WTC11 (cell line): ENCODE data around the gene CHKA.

Experiments used
- CBFB ChIP-seq: sonication (generic); formaldehyde crosslinking; IDR thresholded peaks from 2 replicates; pipeline ENCODE4 v1.8.1; 2022; ENCODE audit warnings: mild to moderate bottlenecking, low read depth, missing genetic modification reagents
- CTCF ChIP-seq: fragments of 200-600 bp; IDR thresholded peaks from 2 replicates; pipeline ENCODE4 v1.8.0; 2022; ENCODE audit warnings: antibody characterized with exemption
- JUN ChIP-seq: sonication (generic); formaldehyde crosslinking; IDR thresholded peaks from 2 replicates; pipeline ENCODE4 v1.8.0; 2023; ENCODE audit warnings: mild to moderate bottlenecking, missing genetic modification reagents
- MAX ChIP-seq: sonication (generic); formaldehyde crosslinking; IDR thresholded peaks from 2 replicates; pipeline ENCODE4 v1.8.0; 2022; ENCODE audit warnings: mild to moderate bottlenecking, missing genetic modification reagents
- NFE2L1 ChIP-seq: sonication (generic); formaldehyde crosslinking; IDR thresholded peaks from 2 replicates; pipeline ENCODE4 v1.8.1; 2023; ENCODE audit warnings: missing genetic modification reagents
- NFYB ChIP-seq: sonication (generic); formaldehyde crosslinking; conservative IDR thresholded peaks from 2 replicates; pipeline ENCODE4 v1.8.0; 2022; ENCODE audit warnings: low read depth, missing genetic modification reagents
- NR2C2 ChIP-seq: sonication (generic); formaldehyde crosslinking; IDR thresholded peaks from 2 replicates; pipeline ENCODE4 v1.8.0; 2022; ENCODE audit warnings: mild to moderate bottlenecking, missing genetic modification reagents
- NR3C1 ChIP-seq: sonication (generic); formaldehyde crosslinking; conservative IDR thresholded peaks from 2 replicates; pipeline ENCODE4 v1.8.1; 2023; ENCODE audit warnings: low read depth, mild to moderate bottlenecking, missing genetic modification reagents
- PREB ChIP-seq: sonication (generic); formaldehyde crosslinking; IDR thresholded peaks from 2 replicates; pipeline ENCODE4 v1.8.1; 2022; ENCODE audit warnings: mild to moderate bottlenecking, missing genetic modification reagents, moderate library complexity, borderline replicate concordance
- SOX15 ChIP-seq: fragments of 250-450 bp; sonication (Bioruptor Pico); IDR thresholded peaks from 2 replicates; pipeline ENCODE4 v1.9.0; 2021; ENCODE audit warnings: mild to moderate bottlenecking
- TF ChIP-seq, protein P1 (sequence below): sonication (generic); formaldehyde crosslinking; IDR thresholded peaks from 2 replicates; pipeline ENCODE4 v1.8.0; 2023; ENCODE audit warnings: missing genetic modification reagents
- TF ChIP-seq, protein P2 (sequence below): sonication (generic); formaldehyde crosslinking; conservative IDR thresholded peaks from 2 replicates; pipeline ENCODE4 v1.8.1; 2022; ENCODE audit warnings: mild to moderate bottlenecking, missing genetic modification reagents
- TF ChIP-seq, protein P3 (sequence below): sonication (generic); formaldehyde crosslinking; IDR thresholded peaks from 2 replicates; pipeline ENCODE4 v1.8.0; 2022; ENCODE audit warnings: mild to moderate bottlenecking, missing genetic modification reagents
- TF ChIP-seq, protein P4 (sequence below): sonication (generic); formaldehyde crosslinking; IDR thresholded peaks from 2 replicates; pipeline ENCODE4 v1.8.1; 2022; ENCODE audit warnings: missing genetic modification reagents, borderline replicate concordance

GRCh38 chr11:68140496-68141245 is 19.5 kb upstream of the CHKA start:
- TF ChIP-seq MAX (no peak), CTCF (no peak), CBFB (no peak), PREB (CRISPR knock-in tag) (no peak), JUN (CRISPR knock-in tag) (no peak), NFYB (CRISPR knock-in tag) (no peak), SOX15 (CRISPR knock-in tag) (no peak), NFE2L1 (CRISPR knock-in tag) (no peak), NR2C2 (no peak), NR3C1 (CRISPR knock-in tag) (no peak)
- TF ChIP-seq, protein P1, sequence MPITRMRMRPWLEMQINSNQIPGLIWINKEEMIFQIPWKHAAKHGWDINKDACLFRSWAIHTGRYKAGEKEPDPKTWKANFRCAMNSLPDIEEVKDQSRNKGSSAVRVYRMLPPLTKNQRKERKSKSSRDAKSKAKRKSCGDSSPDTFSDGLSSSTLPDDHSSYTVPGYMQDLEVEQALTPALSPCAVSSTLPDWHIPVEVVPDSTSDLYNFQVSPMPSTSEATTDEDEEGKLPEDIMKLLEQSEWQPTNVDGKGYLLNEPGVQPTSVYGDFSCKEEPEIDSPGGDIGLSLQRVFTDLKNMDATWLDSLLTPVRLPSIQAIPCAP (CRISPR knock-in tag), result no peak
- TF ChIP-seq, protein P2, sequence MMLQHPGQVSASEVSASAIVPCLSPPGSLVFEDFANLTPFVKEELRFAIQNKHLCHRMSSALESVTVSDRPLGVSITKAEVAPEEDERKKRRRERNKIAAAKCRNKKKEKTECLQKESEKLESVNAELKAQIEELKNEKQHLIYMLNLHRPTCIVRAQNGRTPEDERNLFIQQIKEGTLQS, result no peak
- TF ChIP-seq, protein P3, sequence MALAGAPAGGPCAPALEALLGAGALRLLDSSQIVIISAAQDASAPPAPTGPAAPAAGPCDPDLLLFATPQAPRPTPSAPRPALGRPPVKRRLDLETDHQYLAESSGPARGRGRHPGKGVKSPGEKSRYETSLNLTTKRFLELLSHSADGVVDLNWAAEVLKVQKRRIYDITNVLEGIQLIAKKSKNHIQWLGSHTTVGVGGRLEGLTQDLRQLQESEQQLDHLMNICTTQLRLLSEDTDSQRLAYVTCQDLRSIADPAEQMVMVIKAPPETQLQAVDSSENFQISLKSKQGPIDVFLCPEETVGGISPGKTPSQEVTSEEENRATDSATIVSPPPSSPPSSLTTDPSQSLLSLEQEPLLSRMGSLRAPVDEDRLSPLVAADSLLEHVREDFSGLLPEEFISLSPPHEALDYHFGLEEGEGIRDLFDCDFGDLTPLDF, result no peak
- TF ChIP-seq, protein P4, sequence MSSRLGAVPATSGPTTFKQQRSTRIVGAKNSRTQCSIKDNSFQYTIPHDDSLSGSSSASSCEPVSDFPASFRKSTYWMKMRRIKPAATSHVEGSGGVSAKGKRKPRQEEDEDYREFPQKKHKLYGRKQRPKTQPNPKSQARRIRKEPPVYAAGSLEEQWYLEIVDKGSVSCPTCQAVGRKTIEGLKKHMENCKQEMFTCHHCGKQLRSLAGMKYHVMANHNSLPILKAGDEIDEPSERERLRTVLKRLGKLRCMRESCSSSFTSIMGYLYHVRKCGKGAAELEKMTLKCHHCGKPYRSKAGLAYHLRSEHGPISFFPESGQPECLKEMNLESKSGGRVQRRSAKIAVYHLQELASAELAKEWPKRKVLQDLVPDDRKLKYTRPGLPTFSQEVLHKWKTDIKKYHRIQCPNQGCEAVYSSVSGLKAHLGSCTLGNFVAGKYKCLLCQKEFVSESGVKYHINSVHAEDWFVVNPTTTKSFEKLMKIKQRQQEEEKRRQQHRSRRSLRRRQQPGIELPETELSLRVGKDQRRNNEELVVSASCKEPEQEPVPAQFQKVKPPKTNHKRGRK (CRISPR knock-in tag), result no peak
